ENCODE results near the gene CD40.

GRCh38 chr20:46101957-46102356 is 16.2 kb upstream of the CD40 start:
- TF ChIP-seq ELK1 (IDR thresholded peaks at IDR 0.05; ENCODE audit: low read depth, low read length) = no peak
- no peak for TF ChIP-seq POLR2A (IDR thresholded peaks at IDR 0.05; ENCODE audit: low read length)
- TF ChIP-seq ZC3H11A (IDR thresholded peaks at IDR 0.05) = no peak
- no peak for TF ChIP-seq CBX2 (IDR thresholded peaks at IDR 0.05; ENCODE audit: borderline replicate concordance, low read depth)
- TF ChIP-seq CTCF (IDR thresholded peaks at IDR 0.05) = no peak
- TF ChIP-seq EP300 (IDR thresholded peaks at IDR 0.05) = no peak
- TF ChIP-seq HOXA7 (CRISPR knock-in tag; IDR thresholded peaks at IDR 0.05) = no peak
- TF ChIP-seq SREBF2 (IDR thresholded peaks at IDR 0.05) = no peak
- no peak for TF ChIP-seq CEBPB (IDR thresholded peaks at IDR 0.05)
- no peak for TF ChIP-seq BHLHE40 (IDR thresholded peaks at IDR 0.05; ENCODE audit: low read depth, low read length)
- no peak for TF ChIP-seq MAZ (IDR thresholded peaks at IDR 0.05; ENCODE audit: borderline replicate concordance, low read depth, low read length)
- no peak for TF ChIP-seq SMC3 (IDR thresholded peaks at IDR 0.05)

Data from A549 (cell line).